ENCODE results near the gene CHST13. TPM values are rescaled to one million over a fixed set of nuclear protein-coding genes. Genes with fewer than 3 reads are reported as not detected.

Gene CHST13
- total RNA-seq, 1 experiment from 2014 or later, result 0.52 TPM

- no peaks in the 10 kb centered on the region for H3F3A ChIP-seq (ENCODE audit: insufficient read depth, low read depth)
- peaks cover 10% of the 10 kb centered on the region; the same call in 1 of the 2 replicates for H3K27me3 ChIP-seq (ENCODE audit: insufficient read depth, low read depth)
- ChIA-PET CTCF (no interaction called here), POLR2A (ENCODE audit: unreplicated experiment) (no interaction called here)
- BruUV-seq (replicated peaks), result no TSS peak
- H3K9me3 ChIP-seq (ENCODE audit: insufficient read depth, low read depth), result no peaks in the 10 kb centered on the region
- no peak for DNase-seq
- H3K36me3 ChIP-seq (ENCODE audit: low read depth), result no peaks in the 10 kb centered on the region
- H3K79me2 ChIP-seq (ENCODE audit: low read depth), result no peaks in the 10 kb centered on the region
- no peak overlapping the region for H3K4me2 ChIP-seq
- H3K9me2 ChIP-seq (ENCODE audit: insufficient read depth), result no peaks in the 10 kb centered on the region; the same call in 1 of the 2 replicates
- H2AFZ ChIP-seq, result no peak overlapping the region
- H4K20me1 ChIP-seq (ENCODE audit: insufficient read depth), result no peaks in the 10 kb centered on the region
- TF ChIP-seq CTCF (conservative IDR thresholded peaks at IDR 0.05) (no peak), EZH2 (IDR thresholded peaks at IDR 0.05; ENCODE audit: low read depth) (no peak)
- H3K27ac ChIP-seq, result no peak overlapping the region
- no peak overlapping the region for H3K4me3 ChIP-seq
- intact Hi-C loops (cut with micrococcal nuclease; ENCODE audit: unreplicated experiment), result no loop called here
- H3K4me1 ChIP-seq (replicated peaks; ENCODE audit: insufficient read depth), result 0 out of 2 replicates have a peak, but pooled peaks cover 6% of the 10 kb centered on the region
Measured at GRCh38 chr3:126568776-126569342, 44.9 kb downstream of the CHST13 start.

GRCh38 chr3:126569390-126569975 is 45.5 kb downstream of the CHST13 start:
- H4K20me1 ChIP-seq (ENCODE audit: insufficient read depth), result no peaks in the 10 kb centered on the region
- no peak overlapping the region for H3K4me2 ChIP-seq
- no peaks in the 10 kb centered on the region; the same call in 1 of the 2 replicates for H3K9me2 ChIP-seq (ENCODE audit: insufficient read depth)
- no peak overlapping the region for H3K4me3 ChIP-seq
- H3K27me3 ChIP-seq (ENCODE audit: insufficient read depth, low read depth), result peaks cover 10% of the 10 kb centered on the region; the same call in 1 of the 2 replicates
- H3F3A ChIP-seq (ENCODE audit: insufficient read depth, low read depth), result no peaks in the 10 kb centered on the region
- intact Hi-C loops (cut with micrococcal nuclease; ENCODE audit: unreplicated experiment), result no loop called here
- H2AFZ ChIP-seq, result no peak overlapping the region
- DNase-seq, result no peak
- BruUV-seq (replicated peaks), result no TSS peak
- no peaks in the 10 kb centered on the region for H3K36me3 ChIP-seq (ENCODE audit: low read depth)
- no peaks in the 10 kb centered on the region for H3K9me3 ChIP-seq (ENCODE audit: insufficient read depth, low read depth)
- TF ChIP-seq CTCF (conservative IDR thresholded peaks at IDR 0.05) (no peak), EZH2 (IDR thresholded peaks at IDR 0.05; ENCODE audit: low read depth) (no peak)
- no peaks in the 10 kb centered on the region for H3K79me2 ChIP-seq (ENCODE audit: low read depth)
- CTCF ChIA-PET, result no interaction called here
- POLR2A ChIA-PET (ENCODE audit: unreplicated experiment), result no interaction called here
- H3K4me1 ChIP-seq (replicated peaks; ENCODE audit: insufficient read depth), result 0 out of 2 replicates have a peak, but pooled peaks cover 6% of the 10 kb centered on the region
- no peak overlapping the region for H3K27ac ChIP-seq

GRCh38 chr3:126570103-126570541 is 46.2 kb downstream of the CHST13 start:
- H3K4me3 ChIP-seq, result no peak overlapping the region
- no peak for TF ChIP-seq EZH2 (IDR thresholded peaks at IDR 0.05; ENCODE audit: low read depth)
- TF ChIP-seq CTCF (conservative IDR thresholded peaks at IDR 0.05), result no peak
- 0 out of 2 replicates have a peak, but pooled peaks cover 6% of the 10 kb centered on the region for H3K4me1 ChIP-seq (replicated peaks; ENCODE audit: insufficient read depth)
- no TSS peak for BruUV-seq (replicated peaks)
- peaks cover 8% of the 10 kb centered on the region; the same call in 1 of the 2 replicates for H3K27me3 ChIP-seq (ENCODE audit: insufficient read depth, low read depth)
- no peaks in the 10 kb centered on the region; the same call in 1 of the 2 replicates for H3K9me2 ChIP-seq (ENCODE audit: insufficient read depth)
- H4K20me1 ChIP-seq (ENCODE audit: insufficient read depth), result no peaks in the 10 kb centered on the region
- H3K9me3 ChIP-seq (ENCODE audit: insufficient read depth, low read depth), result no peaks in the 10 kb centered on the region
- ChIA-PET CTCF (no interaction called here), POLR2A (ENCODE audit: unreplicated experiment) (no interaction called here)
- intact Hi-C loops (cut with micrococcal nuclease; ENCODE audit: unreplicated experiment), result no loop called here
- H3K36me3 ChIP-seq (ENCODE audit: low read depth), result no peaks in the 10 kb centered on the region
- no peak overlapping the region for H3K27ac ChIP-seq
- no peaks in the 10 kb centered on the region for H3F3A ChIP-seq (ENCODE audit: insufficient read depth, low read depth)
- no peak for DNase-seq
- H2AFZ ChIP-seq, result no peak overlapping the region
- no peak overlapping the region for H3K4me2 ChIP-seq
- H3K79me2 ChIP-seq (ENCODE audit: low read depth), result no peaks in the 10 kb centered on the region

Measured in PC-9 (cell line).